ENCODE results near the gene UGP2. TPM values are rescaled to one million over a fixed set of nuclear protein-coding genes. Genes with fewer than 3 reads are reported as not detected.

Gene UGP2
- total RNA-seq, 1 experiment from 2014 or later: 883 TPM

DNA sequence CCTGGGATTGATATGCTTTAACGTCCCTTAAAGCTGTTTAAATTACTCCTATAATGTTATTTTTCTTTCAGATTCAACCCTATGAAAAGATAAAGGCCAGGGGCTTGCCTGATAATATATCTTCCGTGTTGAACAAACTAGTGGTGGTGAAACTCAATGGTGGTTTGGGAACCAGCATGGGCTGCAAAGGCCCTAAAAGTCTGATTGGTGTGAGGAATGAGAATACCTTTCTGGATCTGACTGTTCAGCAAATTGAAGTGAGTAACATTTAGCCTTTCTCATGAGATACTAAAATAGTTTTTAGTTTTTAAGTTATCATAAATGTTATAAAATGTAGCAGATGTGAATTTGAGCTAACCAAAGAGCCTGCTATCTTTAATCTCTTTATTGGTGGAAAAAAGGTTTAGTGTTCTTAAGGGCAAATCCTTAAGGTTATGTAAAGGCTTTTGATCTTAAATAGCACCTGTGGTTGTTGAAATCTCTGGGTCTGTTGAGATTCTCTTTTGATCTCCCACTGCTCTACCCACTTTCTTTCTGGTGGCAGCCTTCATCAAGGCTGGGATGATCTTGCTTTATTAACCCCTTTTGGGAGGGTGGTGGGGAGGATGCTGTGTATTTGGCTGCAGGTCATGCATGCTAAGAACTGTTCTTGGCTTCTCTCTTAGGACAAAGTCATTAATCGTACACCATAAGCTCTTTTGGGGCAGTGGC is 40.9 kb downstream of the UGP2 start:
- peaks cover 7% of the 10 kb centered on the region for H3K4me1 ChIP-seq (ENCODE audit: insufficient read depth, low read length)
- no peak overlapping the region for H2BK12ac ChIP-seq (ENCODE audit: insufficient read length, low read depth, low read length)
- no peak overlapping the region for H2BK120ac ChIP-seq (ENCODE audit: low read depth, low read length, poor library complexity, severe bottlenecking)
- no peak overlapping the region for H2AFZ ChIP-seq (ENCODE audit: low read length)
- no peak overlapping the region for H2BK15ac ChIP-seq (ENCODE audit: low read depth, low read length)
- no peak overlapping the region for H3K27ac ChIP-seq (ENCODE audit: insufficient read length, low read depth, low read length)
- no peak overlapping the region for H3T11ph ChIP-seq (ENCODE audit: low read length)
- no peaks in the 10 kb centered on the region for H3K9me3 ChIP-seq (ENCODE audit: control insufficient read depth, low read depth, low read length)
- peaks cover 3% of the 10 kb centered on the region for H3K79me1 ChIP-seq (ENCODE audit: insufficient read depth, low read depth, low read length, poor library complexity, severe bottlenecking)
- H3K56ac ChIP-seq (ENCODE audit: insufficient read length, low read depth, low read length): no peak overlapping the region
- no peak overlapping the region for H3K9ac ChIP-seq (ENCODE audit: extremely low read depth, insufficient read length, low read length)
- H4K91ac ChIP-seq (ENCODE audit: insufficient read length, low read depth, low read length): no peak overlapping the region
- Mint-ChIP-seq H3K27me3 (ENCODE audit: low read depth) (no peaks in the 10 kb centered on the region), H3K27ac (peak overlapping the region in 2 of 3 experiments; percentile 90 to 92; a peak in 4 of 7 replicates), H3K9me3 (no peaks in the 10 kb centered on the region), H3K4me3 (no peak overlapping the region), H3K36me3 (ENCODE audit: insufficient read depth in 1 of 3, low read depth in 3 of 3) (peaks cover 49 to 85% (median 80%) of the 10 kb centered on the region in 3 experiments), H3K4me1 (peaks cover 45 to 65% of the 10 kb centered on the region in 2 experiments)
- H3K14ac ChIP-seq (ENCODE audit: insufficient read depth, low read length): no peak overlapping the region
- H3K23ac ChIP-seq (ENCODE audit: insufficient read length, low read depth, low read length): no peak overlapping the region
- no peaks in the 10 kb centered on the region for H3K79me2 ChIP-seq (ENCODE audit: insufficient read depth, low read length)
- no peak overlapping the region for H4K8ac ChIP-seq (replicated peaks; ENCODE audit: insufficient read length, low read depth, low read length)
- no peak overlapping the region for H3K4me2 ChIP-seq (ENCODE audit: insufficient read depth, insufficient read length, low read length)
- no peak overlapping the region for H3K4ac ChIP-seq (ENCODE audit: low read depth, low read length)
- no peaks in the 10 kb centered on the region for H3K23me2 ChIP-seq (ENCODE audit: insufficient read length, low read depth, low read length, poor library complexity, severe bottlenecking)
- H4K5ac ChIP-seq (ENCODE audit: insufficient read length, low read depth, low read length): no peak overlapping the region
- H2BK20ac ChIP-seq (ENCODE audit: low read depth, low read length, poor library complexity, severe bottlenecking): no peak overlapping the region
- TF ChIP-seq, protein P1, sequence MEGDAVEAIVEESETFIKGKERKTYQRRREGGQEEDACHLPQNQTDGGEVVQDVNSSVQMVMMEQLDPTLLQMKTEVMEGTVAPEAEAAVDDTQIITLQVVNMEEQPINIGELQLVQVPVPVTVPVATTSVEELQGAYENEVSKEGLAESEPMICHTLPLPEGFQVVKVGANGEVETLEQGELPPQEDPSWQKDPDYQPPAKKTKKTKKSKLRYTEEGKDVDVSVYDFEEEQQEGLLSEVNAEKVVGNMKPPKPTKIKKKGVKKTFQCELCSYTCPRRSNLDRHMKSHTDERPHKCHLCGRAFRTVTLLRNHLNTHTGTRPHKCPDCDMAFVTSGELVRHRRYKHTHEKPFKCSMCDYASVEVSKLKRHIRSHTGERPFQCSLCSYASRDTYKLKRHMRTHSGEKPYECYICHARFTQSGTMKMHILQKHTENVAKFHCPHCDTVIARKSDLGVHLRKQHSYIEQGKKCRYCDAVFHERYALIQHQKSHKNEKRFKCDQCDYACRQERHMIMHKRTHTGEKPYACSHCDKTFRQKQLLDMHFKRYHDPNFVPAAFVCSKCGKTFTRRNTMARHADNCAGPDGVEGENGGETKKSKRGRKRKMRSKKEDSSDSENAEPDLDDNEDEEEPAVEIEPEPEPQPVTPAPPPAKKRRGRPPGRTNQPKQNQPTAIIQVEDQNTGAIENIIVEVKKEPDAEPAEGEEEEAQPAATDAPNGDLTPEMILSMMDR (conservative IDR thresholded peaks at IDR 0.05): no peak
- no peaks in the 10 kb centered on the region for H4K20me1 ChIP-seq (ENCODE audit: control insufficient read depth, insufficient read depth, insufficient read length)
- H3K27me3 ChIP-seq (ENCODE audit: insufficient read depth, low read length): no peaks in the 10 kb centered on the region
- H2AK5ac ChIP-seq (ENCODE audit: insufficient read length, low read length): no peak overlapping the region
- no CpG with 5 or more reads among the region's 3 CpGs for WGBS (ENCODE audit: extremely low coverage, insufficient read length, low lambda C conversion rate)
- H3K18ac ChIP-seq (ENCODE audit: insufficient read length, low read depth, low read length): no peak overlapping the region
- DNase-seq: no peak
- H2BK5ac ChIP-seq (ENCODE audit: insufficient read length, low read length): no peak overlapping the region

Measured in H9 (cell line).